HG03025 (cell line): ENCODE measurements around the gene PID1.

ENCODE experiments used
- ATAC-seq: cut with Tn5 transposase; IDR thresholded peaks from one replicate; pipeline ENCODE4 v1.9.1; 2021; ENCODE audit warnings: mild to moderate bottlenecking, moderate library complexity; ENCODE audit not compliant: unreplicated experiment, low FRiP score

Gene PID1

GRCh38 chr2:229130522-229130921 lies 140.6 kb downstream of the PID1 start:
- no peak for ATAC-seq

DNA sequence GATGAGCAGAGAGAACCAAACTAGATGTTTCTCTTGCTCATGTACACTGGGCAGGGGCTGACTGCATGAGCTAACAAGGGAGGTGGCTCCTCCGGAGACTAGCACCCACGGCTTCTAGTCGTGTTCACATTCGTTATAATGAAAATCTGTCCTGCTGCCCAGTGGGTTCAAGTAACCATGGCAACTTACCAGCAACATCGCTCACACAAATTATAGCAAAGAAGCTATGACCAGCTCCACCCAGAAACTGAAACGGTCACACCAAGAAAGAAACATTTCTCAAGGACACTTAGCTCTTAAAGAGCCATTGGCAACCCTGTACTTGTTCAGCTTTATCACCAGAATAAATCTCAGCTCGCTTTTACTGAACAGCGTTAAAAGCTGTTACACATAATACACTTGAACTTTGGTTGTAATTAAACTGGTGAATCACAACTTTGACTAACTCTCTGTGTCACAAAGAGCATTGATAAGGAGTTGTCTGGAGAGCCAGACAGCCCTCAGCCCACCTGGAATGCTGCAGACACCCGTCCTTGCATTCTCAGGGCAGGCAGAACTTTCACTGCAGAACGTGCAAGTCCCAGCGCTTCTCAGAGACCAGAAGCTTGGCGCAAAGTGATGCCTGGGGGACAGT lies 141.2 kb downstream of the PID1 start:
- no peak for ATAC-seq

- no peak for ATAC-seq
These were observed 143.6 kb downstream of the PID1 start for GRCh38 chr2:229127471-229127870.

DNA sequence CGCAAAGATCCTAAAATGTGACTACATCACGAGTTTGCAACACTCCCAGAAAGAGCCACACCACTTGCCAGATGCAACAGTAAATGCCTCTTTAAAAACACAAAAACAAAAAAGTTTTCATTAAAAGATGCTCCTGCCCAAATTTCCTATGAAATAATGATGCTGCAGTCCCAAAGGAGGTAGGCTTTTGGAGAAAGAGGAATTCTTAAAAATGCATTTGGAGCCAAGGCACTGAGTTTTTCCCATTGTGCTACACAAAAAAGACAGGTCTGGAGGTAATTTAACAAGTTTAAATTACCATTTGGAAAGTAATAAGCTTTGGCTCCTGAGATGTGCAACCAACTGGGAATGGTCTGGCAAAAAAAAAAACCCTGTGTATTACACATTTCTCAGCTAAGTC lies 145.0 kb downstream of the PID1 start:
- no peak for ATAC-seq

DNA sequence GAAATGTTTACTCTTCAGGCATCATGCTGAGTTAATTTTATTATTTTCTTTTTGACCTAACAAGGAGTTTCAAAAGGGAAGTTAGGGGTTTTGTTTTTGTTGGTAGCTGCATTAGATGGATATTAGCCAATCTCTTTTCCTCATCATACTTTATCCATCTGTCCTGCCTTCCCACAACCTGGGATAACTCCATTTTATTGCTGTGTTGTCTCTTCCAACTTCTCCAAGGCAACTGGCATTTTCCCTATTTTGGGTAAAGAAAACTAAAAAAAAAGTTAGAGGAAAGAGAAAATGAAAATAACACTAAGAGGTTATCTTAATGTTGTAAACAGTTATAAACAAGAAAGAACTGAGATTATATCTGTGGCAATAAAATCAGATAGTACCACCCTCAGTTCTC lies 147.0 kb downstream of the PID1 start:
- ATAC-seq = no peak

DNA sequence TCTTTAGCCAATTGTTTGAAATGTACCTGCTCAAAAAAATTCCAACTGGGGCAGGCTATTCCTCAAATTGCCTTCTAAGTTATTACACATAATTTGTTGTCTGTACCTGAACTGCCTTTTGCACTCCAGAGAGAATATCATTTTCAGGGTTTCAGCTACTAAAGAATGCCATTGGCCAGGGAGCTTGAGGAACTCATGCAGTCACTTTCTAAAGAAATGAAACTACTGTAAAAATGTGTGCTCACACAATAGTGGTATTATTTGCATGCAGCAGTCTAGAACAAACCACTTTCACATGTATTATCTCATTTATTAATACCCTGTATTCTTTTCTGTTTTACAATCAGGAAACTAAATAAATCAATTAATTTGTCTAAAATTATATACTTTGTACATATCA lies 152.2 kb downstream of the PID1 start:
- ATAC-seq = no peak

- no peak for ATAC-seq
These were observed 152.8 kb downstream of the PID1 start for GRCh38 chr2:229118336-229118735.

- ATAC-seq = no peak
These were observed 159.3 kb downstream of the PID1 start for GRCh38 chr2:229111744-229112143.

DNA sequence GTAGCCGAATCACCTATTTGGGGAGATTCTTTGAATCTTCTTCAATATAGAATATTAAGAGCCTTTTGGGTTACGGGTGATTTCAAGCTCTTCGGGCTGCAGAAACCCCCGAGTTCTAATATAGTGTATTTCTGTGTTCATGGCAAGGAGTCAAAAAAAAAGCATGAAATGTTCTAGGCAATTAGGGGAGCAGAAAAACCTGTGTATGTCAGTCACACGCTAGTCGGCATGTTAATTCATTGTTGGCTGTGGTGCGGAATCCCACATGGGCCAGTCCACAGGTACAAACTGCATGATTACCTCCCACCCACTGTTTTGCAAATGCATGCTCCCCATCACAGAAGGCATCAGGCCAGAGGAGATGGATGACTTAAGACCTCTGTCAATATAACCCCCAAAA lies 161.9 kb downstream of the PID1 start:
- no peak for ATAC-seq

- ATAC-seq = no peak
These were observed 163.5 kb downstream of the PID1 start for GRCh38 chr2:229107601-229108000.

GRCh38 chr2:229104974-229105387 lies 166.1 kb downstream of the PID1 start:
- no peak for ATAC-seq

DNA sequence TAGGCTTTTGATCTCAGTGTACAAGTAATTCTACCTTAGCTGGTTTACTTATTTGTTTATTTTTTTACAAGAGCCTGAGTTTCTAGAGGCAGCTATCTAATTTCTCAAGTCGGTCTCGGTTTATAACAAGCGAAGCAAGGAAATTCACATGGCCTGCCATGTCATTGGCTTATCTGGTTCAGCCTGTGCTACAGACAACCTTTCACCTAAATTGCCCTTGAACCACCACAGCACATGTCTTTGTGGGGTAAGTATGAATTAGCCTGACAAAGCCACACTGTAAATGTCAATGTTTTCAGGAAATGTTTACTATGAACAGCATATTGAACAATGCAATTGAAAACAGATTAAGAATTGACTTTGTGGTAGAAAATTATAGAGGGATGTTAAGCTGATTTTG lies 167.1 kb downstream of the PID1 start:
- ATAC-seq = no peak

- ATAC-seq = no peak
These were observed 169.8 kb downstream of the PID1 start for GRCh38 chr2:229101314-229101713.

GRCh38 chr2:229099231-229099630 lies 171.9 kb downstream of the PID1 start:
- no peak for ATAC-seq

DNA sequence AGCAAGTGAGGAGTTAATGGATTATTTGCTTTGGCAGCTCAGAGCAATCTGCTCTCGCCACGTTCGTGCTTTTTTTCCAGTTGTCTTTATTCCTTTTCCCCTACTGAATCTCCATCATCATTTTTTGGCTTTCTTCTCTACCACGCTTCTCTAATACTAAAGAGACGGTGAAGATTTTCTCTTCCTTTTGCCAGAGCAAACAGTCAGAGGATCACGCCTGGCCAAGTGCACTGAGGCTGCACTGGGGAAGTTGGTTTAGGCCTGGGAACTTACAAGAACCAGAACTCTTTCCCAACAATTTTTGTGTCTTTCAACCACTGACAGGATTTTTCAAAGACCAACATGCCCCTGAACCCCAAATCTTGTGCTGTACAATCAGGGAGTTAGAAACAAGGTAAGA lies 172.3 kb downstream of the PID1 start:
- no peak for ATAC-seq

- no peak for ATAC-seq
These were observed 174.5 kb downstream of the PID1 start for GRCh38 chr2:229096409-229097066.

DNA sequence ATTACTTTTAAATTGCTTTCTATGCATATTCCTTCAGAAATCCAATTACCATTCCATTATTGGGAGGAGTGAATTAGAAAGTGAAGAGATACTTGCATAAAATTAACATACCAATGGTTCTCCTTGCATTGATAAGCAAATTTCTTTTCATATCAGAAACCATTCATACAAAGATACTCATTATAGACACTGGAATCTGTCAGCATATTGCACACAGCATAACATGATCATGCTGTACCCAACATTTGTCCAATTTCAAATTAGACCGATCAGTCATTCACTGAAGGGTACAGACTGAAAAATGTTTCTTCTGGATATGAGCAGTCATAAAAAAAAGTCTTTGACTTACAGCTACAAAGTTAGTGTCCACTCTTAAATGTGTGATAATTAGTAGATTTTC lies 175.6 kb downstream of the PID1 start:
- no peak for ATAC-seq

GRCh38 chr2:229090225-229090624 lies 180.9 kb downstream of the PID1 start:
- ATAC-seq = no peak

DNA sequence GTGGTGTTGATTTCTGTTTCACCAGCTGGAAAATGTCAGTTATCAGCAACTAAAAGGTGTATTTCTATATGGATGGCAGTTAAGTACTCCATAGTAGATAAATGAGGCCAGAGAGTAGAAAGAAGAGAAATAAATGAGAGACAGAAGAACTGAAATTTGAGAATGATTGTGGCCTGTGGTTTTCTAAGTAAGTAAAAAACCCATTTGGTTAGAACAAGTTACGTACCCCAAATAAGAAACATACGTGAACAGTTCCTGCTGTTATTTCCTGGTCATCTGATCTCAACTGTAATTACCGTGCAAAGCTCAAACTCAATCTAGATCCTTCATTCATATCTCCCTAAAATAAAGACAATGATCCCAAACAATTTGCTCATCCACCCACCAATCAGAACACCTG lies 181.3 kb downstream of the PID1 start:
- no peak for ATAC-seq

GRCh38 chr2:229088966-229089700 lies 182.0 kb downstream of the PID1 start:
- no peak for ATAC-seq

DNA sequence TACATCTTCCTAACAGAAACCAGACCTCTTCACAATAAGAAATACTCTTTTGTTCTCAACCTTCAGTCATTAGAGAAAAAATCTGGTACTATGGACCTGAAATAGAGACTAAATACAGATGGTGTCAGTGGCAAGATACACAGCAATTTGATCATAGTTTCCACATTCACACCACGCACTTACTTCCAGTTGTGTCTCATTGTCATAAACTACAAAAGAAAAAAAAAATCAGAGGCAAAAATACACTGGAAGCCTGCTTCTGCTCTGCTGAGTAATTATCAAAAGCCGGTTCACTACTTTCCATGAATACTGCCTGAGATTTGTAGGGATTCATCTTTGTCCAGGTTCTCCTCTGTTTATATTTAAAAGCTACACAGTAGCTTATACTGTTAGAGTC lies 182.6 kb downstream of the PID1 start:
- ATAC-seq = no peak
